SK-N-SH (cell line): ENCODE data around the gene ELAC1.

Source experiments
- FOXM1 ChIP-seq: IDR thresholded peaks from 2 replicates; pipeline ENCODE4 v1.4.0; 2012; ENCODE audit warnings: low read depth, mild to moderate bottlenecking
- GABPA ChIP-seq: IDR thresholded peaks from 2 replicates; pipeline ENCODE4 v1.4.0; 2012; ENCODE audit warnings: low read depth, mild to moderate bottlenecking
- MEF2A ChIP-seq: IDR thresholded peaks from 2 replicates; pipeline ENCODE4 v1.4.0; 2012; ENCODE audit warnings: low read depth, borderline replicate concordance
- MXI1 ChIP-seq: IDR thresholded peaks from 2 replicates; pipeline ENCODE4 v1.6.1; 2012; ENCODE audit warnings: mild to moderate bottlenecking, low read depth, low read length, improper control_type of control experiment
- NFIC ChIP-seq: IDR thresholded peaks from 2 replicates; pipeline ENCODE4 v1.4.0; 2012; ENCODE audit warnings: borderline replicate concordance
- POLR2AphosphoS5 ChIP-seq: IDR thresholded peaks from 2 replicates; pipeline ENCODE4 v1.6.1; 2012; ENCODE audit warnings: low read depth, low read length
- RCOR1 ChIP-seq: fragments of 150-350 bp; IDR thresholded peaks from 2 replicates; pipeline ENCODE4 v1.6.1; 2017; ENCODE audit warnings: antibody characterized with exemption, low read length
- RXRA ChIP-seq: IDR thresholded peaks from 2 replicates; pipeline ENCODE4 v1.4.0; 2012; ENCODE audit warnings: low read depth, mild to moderate bottlenecking, borderline replicate concordance
- SIN3A ChIP-seq: IDR thresholded peaks from 2 replicates; pipeline ENCODE4 v1.6.1; 2012; ENCODE audit warnings: low read depth, mild to moderate bottlenecking, low read length, moderate library complexity, borderline replicate concordance
- TAF1 ChIP-seq: IDR thresholded peaks from 2 replicates; pipeline ENCODE4 v1.6.1; 2012; ENCODE audit warnings: low read depth, mild to moderate bottlenecking, low read length, moderate library complexity, borderline replicate concordance
- TF ChIP-seq, protein P1 (sequence below): fragments of 200-600 bp; sonication (generic); IDR thresholded peaks from 2 replicates; pipeline ENCODE4 v1.6.1; 2017; ENCODE audit warnings: antibody characterized with exemption, mild to moderate bottlenecking, moderate library complexity

DNA sequence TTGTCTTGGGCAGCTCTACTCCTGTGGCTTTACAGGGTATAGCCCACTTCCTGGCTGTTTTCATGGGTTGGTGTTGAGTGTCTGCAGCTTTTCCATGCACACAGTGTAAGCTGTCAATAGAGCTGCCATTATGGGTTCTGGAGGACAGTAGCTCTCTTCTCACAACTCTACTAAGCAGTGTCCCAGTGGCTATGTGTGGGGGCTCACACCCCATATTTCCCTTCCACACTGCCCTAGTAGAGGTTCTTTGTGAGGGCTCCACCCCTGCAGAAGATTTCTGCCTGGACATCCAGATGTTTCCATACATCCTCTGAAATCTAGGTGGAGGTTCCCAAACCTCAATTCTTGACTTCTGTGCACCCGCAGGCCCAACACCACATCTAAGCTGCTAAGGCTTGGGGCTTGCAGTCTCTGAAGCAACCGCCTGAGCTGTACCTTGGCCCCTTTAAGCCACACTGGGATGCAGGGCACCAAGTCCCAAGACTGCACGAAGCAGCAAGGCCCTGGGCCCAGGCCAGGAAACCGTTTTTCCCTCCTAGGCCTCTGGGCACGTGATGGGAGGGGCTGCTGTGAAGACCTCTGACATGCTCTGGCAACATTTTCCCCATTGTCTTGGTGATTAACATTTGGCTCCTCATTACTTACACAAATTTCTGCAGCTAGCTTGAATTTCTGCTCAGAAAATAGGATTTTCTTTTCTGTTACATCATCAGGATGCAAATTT is 9.4 kb downstream of the ELAC1 start:
- TF ChIP-seq RXRA (no peak), FOXM1 (no peak), POLR2AphosphoS5 (no peak), SIN3A (no peak), MEF2A (no peak), TAF1 (no peak), GABPA (no peak), RCOR1 (no peak), MXI1 (no peak), NFIC (no peak)
- TF ChIP-seq, protein P1, sequence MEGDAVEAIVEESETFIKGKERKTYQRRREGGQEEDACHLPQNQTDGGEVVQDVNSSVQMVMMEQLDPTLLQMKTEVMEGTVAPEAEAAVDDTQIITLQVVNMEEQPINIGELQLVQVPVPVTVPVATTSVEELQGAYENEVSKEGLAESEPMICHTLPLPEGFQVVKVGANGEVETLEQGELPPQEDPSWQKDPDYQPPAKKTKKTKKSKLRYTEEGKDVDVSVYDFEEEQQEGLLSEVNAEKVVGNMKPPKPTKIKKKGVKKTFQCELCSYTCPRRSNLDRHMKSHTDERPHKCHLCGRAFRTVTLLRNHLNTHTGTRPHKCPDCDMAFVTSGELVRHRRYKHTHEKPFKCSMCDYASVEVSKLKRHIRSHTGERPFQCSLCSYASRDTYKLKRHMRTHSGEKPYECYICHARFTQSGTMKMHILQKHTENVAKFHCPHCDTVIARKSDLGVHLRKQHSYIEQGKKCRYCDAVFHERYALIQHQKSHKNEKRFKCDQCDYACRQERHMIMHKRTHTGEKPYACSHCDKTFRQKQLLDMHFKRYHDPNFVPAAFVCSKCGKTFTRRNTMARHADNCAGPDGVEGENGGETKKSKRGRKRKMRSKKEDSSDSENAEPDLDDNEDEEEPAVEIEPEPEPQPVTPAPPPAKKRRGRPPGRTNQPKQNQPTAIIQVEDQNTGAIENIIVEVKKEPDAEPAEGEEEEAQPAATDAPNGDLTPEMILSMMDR: no peak
